CD14-positive monocyte (primary cell): Measurements from ENCODE around the gene NLK. TPM values are rescaled to one million over a fixed set of nuclear protein-coding genes. Genes with fewer than 3 reads are reported as not detected.
A peak's percentile ranks its signal among the peaks of the same experiment; 100 is the strongest.

Experiments
- DNase-seq, 3 donors: peaks; one replicate each; pipeline ENCODE4 v3.0.0-alpha.2; 2011 to 2022
- H2AFZ ChIP-seq: 2 replicates; pipeline ENCODE4 v1.6.0; 2012; ENCODE audit warnings: mild to moderate bottlenecking, low read depth, low read length, inconsistent platforms; ENCODE audit not compliant: insufficient read depth, poor library complexity, severe bottlenecking
- H3K27ac ChIP-seq, 2 donors: 1 replicate in 1 of 2; 2 replicates in 1 of 2; pipeline ENCODE4 v1.5.1; 2012 to 2013; ENCODE audit warnings: low read length in 2 of 2, control low read depth in 1 of 2, inconsistent platforms in 1 of 2, low read depth in 1 of 2, mild to moderate bottlenecking in 1 of 2
- H3K27me3 ChIP-seq, 2 donors: one replicate each; pipeline versions ENCODE4 v1.6.0 to v1.6.1; 2011 to 2013; ENCODE audit warnings: low read length in 2 of 2; ENCODE audit not compliant: control insufficient read depth in 2 of 2, insufficient read depth in 2 of 2
- H3K36me3 ChIP-seq, 2 donors: replicated peaks in 1 of 2; 1 replicate in 1 of 2; 2 replicates in 1 of 2; pipeline versions ENCODE4 v1.5.1 to v1.6.1; 2012 to 2013; ENCODE audit warnings: low read length in 2 of 2, control low read depth in 1 of 2, inconsistent platforms in 1 of 2, mild to moderate bottlenecking in 1 of 2; ENCODE audit not compliant: insufficient read depth in 2 of 2, control insufficient read depth in 1 of 2
- H3K4me1 ChIP-seq, 2 donors: 1 replicate in 1 of 2; 2 replicates in 1 of 2; pipeline versions ENCODE4 v1.5.1 to v1.6.1; 2012 to 2013; ENCODE audit warnings: low read length in 2 of 2, control low read depth in 1 of 2, inconsistent platforms in 1 of 2, mild to moderate bottlenecking in 1 of 2, moderate library complexity in 1 of 2; ENCODE audit not compliant: insufficient read depth in 2 of 2, control insufficient read depth in 1 of 2
- H3K4me2 ChIP-seq: replicated peaks from 2 replicates; pipeline ENCODE3; 2012; ENCODE audit warnings: low read length, moderate library complexity, mild to moderate bottlenecking; ENCODE audit not compliant: poor library complexity, severe bottlenecking; ENCODE audit errors: extremely low read depth
- H3K4me3 ChIP-seq, 3 experiments: fragments of 200-600 bp in 1 of 3; sonication (generic) in 1 of 3; replicated peaks in 1 of 3; 1 replicate in 2 of 3; 2 replicates in 1 of 3; pipeline ENCODE4 v1.5.1; 2011 to 2013; ENCODE audit warnings: low read length in 3 of 3, mild to moderate bottlenecking in 3 of 3, control low read depth in 2 of 3, low read depth in 2 of 3, inconsistent platforms in 1 of 3, moderate library complexity in 1 of 3
- H3K79me2 ChIP-seq: 2 replicates; pipeline ENCODE4 v1.6.0; 2012; ENCODE audit warnings: mild to moderate bottlenecking, control low read depth, inconsistent platforms, low read length, moderate library complexity; ENCODE audit not compliant: insufficient read depth
- H3K9ac ChIP-seq: 2 replicates; pipeline ENCODE4 v1.6.0; 2017; ENCODE audit warnings: low read length, mild to moderate bottlenecking; ENCODE audit not compliant: insufficient read depth, poor library complexity, severe bottlenecking
- H3K9me3 ChIP-seq, 2 donors: replicated peaks in 1 of 2; 1 replicate in 1 of 2; 2 replicates in 1 of 2; pipeline versions ENCODE4 v1.5.1 to v1.6.1; 2012 to 2013; ENCODE audit warnings: low read length in 2 of 2, control low read depth in 1 of 2; ENCODE audit not compliant: control insufficient read depth in 1 of 2, insufficient read depth in 1 of 2
- H4K20me1 ChIP-seq: 2 replicates; pipeline ENCODE4 v1.6.0; 2012; ENCODE audit warnings: mild to moderate bottlenecking, low read length, control low read depth, moderate library complexity; ENCODE audit not compliant: insufficient read depth
- H3K27ac Mint-ChIP-seq, 7 donors: one replicate each; pipeline ENCODE4 v1.8.0; 2020; ENCODE audit warnings: mild to moderate bottlenecking in 7 of 7, mixed read lengths in 7 of 7, moderate library complexity in 6 of 7, inconsistent platforms in 2 of 7
- H3K27me3 Mint-ChIP-seq, 3 donors: one replicate each; pipeline ENCODE4 v1.8.0; 2021 to 2022; ENCODE audit warnings: low read depth in 3 of 3, mild to moderate bottlenecking in 3 of 3, mixed read lengths in 3 of 3, moderate library complexity in 3 of 3, inconsistent platforms in 1 of 3
- H3K36me3 Mint-ChIP-seq, 2 donors: one replicate each; pipeline ENCODE4 v1.8.0; 2020; ENCODE audit warnings: mixed read lengths in 2 of 2, inconsistent platforms in 1 of 2, mild to moderate bottlenecking in 1 of 2
- H3K4me1 Mint-ChIP-seq: one replicate; pipeline ENCODE4 v1.8.0; 2020; ENCODE audit warnings: mild to moderate bottlenecking, mixed read lengths
- H3K4me3 Mint-ChIP-seq, 2 donors: one replicate each; pipeline ENCODE4 v1.8.0; 2020; ENCODE audit warnings: mild to moderate bottlenecking in 2 of 2, mixed read lengths in 2 of 2, moderate library complexity in 1 of 2
- H3K9me3 Mint-ChIP-seq, 7 donors: one replicate each; pipeline ENCODE4 v1.8.0; 2020 to 2022; ENCODE audit warnings: mixed read lengths in 7 of 7, mild to moderate bottlenecking in 6 of 7, moderate library complexity in 6 of 7, inconsistent platforms in 2 of 7
- WGBS: methylation state at CpG from one replicate; pipeline ENCODE4 v1.1.5; 2013; ENCODE audit warnings: missing lambda C conversion rate; ENCODE audit not compliant: insufficient coverage; 5-methylcytosine and 5-hydroxymethylcytosine counted together
- intact Hi-C, 2 donors: fragments of 100-400 bp; cut with micrococcal nuclease; formaldehyde crosslinking; loops; one replicate each; pipeline versions ENCODE4 v1.15.0 to v1.15.1; 2023
- polyA plus RNA-seq, 3 donors: library from polyadenylated mRNA; depleted of rRNA in 1 of 3; unstranded in 2 of 3; stranded (reverse) in 1 of 3; fragments of 300-500 nt in 2 of 3; fragments of >200 nt in 1 of 3; fragmentation: Illumina TruSeq in 2 of 3; gene quantifications; 1 replicate in 2 of 3; 2 replicates in 1 of 3; pipeline ENCODE4 v1.2.3, GENCODE V29; 2012 to 2021
- TF ChIP-seq, protein P1 (sequence below): fragments of 200-600 bp; IDR thresholded peaks from one replicate; pipeline ENCODE4 v1.8.0; 2022; ENCODE audit warnings: antibody characterized with exemption, mild to moderate bottlenecking

The NLK gene
- polyA plus RNA-seq, 3 donors = 1.7 to 6.5 (median 2.0) TPM

DNA sequence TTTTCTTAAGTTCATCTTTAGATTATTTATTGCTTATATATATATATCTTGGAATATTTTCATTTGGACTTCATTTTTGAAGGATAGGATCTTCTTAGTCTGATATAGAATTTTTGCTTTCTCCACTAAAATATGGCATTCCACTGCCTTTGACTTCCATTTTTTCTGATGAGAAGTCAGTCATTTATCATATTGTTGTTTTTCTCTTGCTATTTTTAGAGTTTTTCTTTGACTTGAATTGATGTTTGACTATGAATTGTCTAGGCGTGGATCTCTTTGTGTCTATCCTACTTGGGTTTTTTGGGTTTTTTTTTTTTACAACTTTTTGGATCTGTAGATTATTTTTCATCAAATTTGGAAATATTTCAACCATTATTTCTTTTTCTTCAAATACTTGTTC lies 67.7 kb downstream of the NLK start:
- H3K36me3 ChIP-seq = no peaks in the 10 kb centered on the region
- H3K4me3 Mint-ChIP-seq = no peak overlapping the region
- H3K27ac Mint-ChIP-seq = no peak overlapping the region
- peaks cover 14% of the 10 kb centered on the region for H3K4me1 Mint-ChIP-seq
- H3K4me2 ChIP-seq = no peak overlapping the region
- H2AFZ ChIP-seq = no peak overlapping the region
- intact Hi-C loops = no loop called here
- no peak overlapping the region for H3K4me3 ChIP-seq
- TF ChIP-seq, protein P1, sequence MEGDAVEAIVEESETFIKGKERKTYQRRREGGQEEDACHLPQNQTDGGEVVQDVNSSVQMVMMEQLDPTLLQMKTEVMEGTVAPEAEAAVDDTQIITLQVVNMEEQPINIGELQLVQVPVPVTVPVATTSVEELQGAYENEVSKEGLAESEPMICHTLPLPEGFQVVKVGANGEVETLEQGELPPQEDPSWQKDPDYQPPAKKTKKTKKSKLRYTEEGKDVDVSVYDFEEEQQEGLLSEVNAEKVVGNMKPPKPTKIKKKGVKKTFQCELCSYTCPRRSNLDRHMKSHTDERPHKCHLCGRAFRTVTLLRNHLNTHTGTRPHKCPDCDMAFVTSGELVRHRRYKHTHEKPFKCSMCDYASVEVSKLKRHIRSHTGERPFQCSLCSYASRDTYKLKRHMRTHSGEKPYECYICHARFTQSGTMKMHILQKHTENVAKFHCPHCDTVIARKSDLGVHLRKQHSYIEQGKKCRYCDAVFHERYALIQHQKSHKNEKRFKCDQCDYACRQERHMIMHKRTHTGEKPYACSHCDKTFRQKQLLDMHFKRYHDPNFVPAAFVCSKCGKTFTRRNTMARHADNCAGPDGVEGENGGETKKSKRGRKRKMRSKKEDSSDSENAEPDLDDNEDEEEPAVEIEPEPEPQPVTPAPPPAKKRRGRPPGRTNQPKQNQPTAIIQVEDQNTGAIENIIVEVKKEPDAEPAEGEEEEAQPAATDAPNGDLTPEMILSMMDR = no peak
- H3K79me2 ChIP-seq = no peaks in the 10 kb centered on the region
- H3K27ac ChIP-seq = no peak overlapping the region
- no peaks in the 10 kb centered on the region for H3K9me3 ChIP-seq
- H3K36me3 Mint-ChIP-seq = peaks cover 2 to 6% of the 10 kb centered on the region in 2 donors
- H3K27me3 ChIP-seq = no peaks in the 10 kb centered on the region
- H3K9me3 Mint-ChIP-seq = peaks cover 4 to 8% (median 5%) of the 10 kb centered on the region in 7 donors
- WGBS = no CpG with 5 or more reads among the region's 1 CpG
- no peaks in the 10 kb centered on the region for H3K27me3 Mint-ChIP-seq
- no peaks in the 10 kb centered on the region for H4K20me1 ChIP-seq
- peaks cover 6% of the 10 kb centered on the region in 2 donors for H3K4me1 ChIP-seq
- DNase-seq = no peak
- H3K9ac ChIP-seq = no peak overlapping the region

DNA sequence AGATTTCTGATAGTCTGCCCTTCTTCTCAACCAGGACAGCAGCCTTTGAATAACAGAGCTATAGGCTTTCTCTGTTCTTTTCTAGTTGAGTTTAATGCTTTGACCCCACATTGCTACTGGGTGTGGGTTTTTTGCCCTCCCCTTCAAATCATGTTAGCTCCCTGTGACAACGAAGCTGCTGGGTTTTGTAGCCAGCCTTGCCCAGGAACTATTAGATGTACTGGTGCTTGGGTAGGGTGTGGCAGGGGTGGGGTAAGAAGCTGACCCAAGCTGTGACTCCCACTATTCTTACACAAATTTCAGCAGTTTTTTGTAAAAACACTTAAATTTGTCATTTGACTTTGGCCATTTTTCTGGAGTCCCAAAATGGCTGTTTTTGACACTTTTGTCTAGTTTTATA lies 69.7 kb downstream of the NLK start:
- peak overlapping the region in 1 of 7 donors; percentile 21 for H3K27ac Mint-ChIP-seq
- no peak overlapping the region for H3K4me3 ChIP-seq
- H3K36me3 Mint-ChIP-seq = peaks cover 2 to 6% of the 10 kb centered on the region in 2 donors
- no peaks in the 10 kb centered on the region for H3K36me3 ChIP-seq
- no peak overlapping the region for H3K4me3 Mint-ChIP-seq
- H2AFZ ChIP-seq = no peak overlapping the region
- peaks cover 6% of the 10 kb centered on the region in 2 donors for H3K4me1 ChIP-seq
- H3K4me2 ChIP-seq = no peak overlapping the region
- H3K27me3 ChIP-seq = no peaks in the 10 kb centered on the region
- no peaks in the 10 kb centered on the region for H3K9me3 ChIP-seq
- no peaks in the 10 kb centered on the region for H3K27me3 Mint-ChIP-seq
- H3K79me2 ChIP-seq = no peaks in the 10 kb centered on the region
- H3K9me3 Mint-ChIP-seq = peaks cover 4 to 8% (median 5%) of the 10 kb centered on the region in 7 donors
- H4K20me1 ChIP-seq = no peaks in the 10 kb centered on the region
- H3K27ac ChIP-seq = no peak overlapping the region
- TF ChIP-seq, protein P1 = no peak
- intact Hi-C loops = no loop called here
- DNase-seq = no peak
- peak overlapping the region; percentile 38 for H3K9ac ChIP-seq
- H3K4me1 Mint-ChIP-seq = peaks cover 18% of the 10 kb centered on the region
- WGBS = no CpG with 5 or more reads among the region's 1 CpG
